ENCODE results near the gene NANOS3. TPM values are rescaled to one million over a fixed set of nuclear protein-coding genes. Genes with fewer than 3 reads are reported as not detected.

Gene NANOS3
- total and polyA plus RNA-seq, 2 of the 13 experiments (the other 11 are each of a cell fraction or from before 2014, with no cell fraction given): 0.21 TPM; not detected in 1

- peak; percentile 68 for TF ChIP-seq ZNF687 (CRISPR knock-in tag; IDR thresholded peaks at IDR 0.05)
These were observed 10.1 kb downstream of the NANOS3 start (continued) for GRCh38 chr19:13887018-13887436.

- Histone ChIP-seq H3K4me2 (ENCODE audit: low read depth, low read length) (peak overlapping the region; percentile 79), H3K4me3 (replicated peaks in 1 of 3; ENCODE audit: insufficient read depth in 1 of 3, low read depth in 2 of 3, low read length in 3 of 3) (peak overlapping the region in 1 of 3 experiments; percentile 58; a peak in 1 of 6 replicates), H4K20me1 (ENCODE audit: insufficient read depth, low read length) (no peaks in the 10 kb centered on the region), H3K4me1 (ENCODE audit: insufficient read depth, low read length) (peaks cover 34% of the 10 kb centered on the region), H2AFZ (ENCODE audit: low read length) (no peak overlapping the region), H3K79me2 (ENCODE audit: insufficient read depth, low read length) (no peaks in the 10 kb centered on the region), H3K9me3 (ENCODE audit: low read length) (no peaks in the 10 kb centered on the region), H3K9ac (ENCODE audit: insufficient read depth, low read depth, low read length) (0 out of 2 replicates have a peak overlapping the region, but pooled peaks have one; percentile 8), H3K27me3 (ENCODE audit: control insufficient read depth in 1 of 2, insufficient read depth in 2 of 2, low read length in 2 of 2) (peaks cover 2 to 28% of the 10 kb centered on the region in 2 experiments; a peak in 4 of 5 replicates), H3K36me3 (replicated peaks in 1 of 2; ENCODE audit: control insufficient read depth in 1 of 2, insufficient read depth in 2 of 2, low read length in 2 of 2) (no peaks in the 10 kb centered on the region), H3K27ac (ENCODE audit: extremely low read length, insufficient read depth, low read length) (no peak overlapping the region)
- POLR2A ChIA-PET: interaction anchor here (0.9 to 1.5 kb wide), 2 partner anchors 25 to 186 kb away, joined by 4 to 5 read pairs; no protein-coding TSS in a partner anchor
- CTCF ChIA-PET (ENCODE audit: low intra/inter-chr PET ratio, low total read pairs): no interaction called here
- TF ChIP-seq MLXIP (CRISPR knock-in tag; IDR thresholded peaks at IDR 0.05; ENCODE audit: borderline replicate concordance) (no peak), FOSL2 (CRISPR knock-in tag; IDR thresholded peaks at IDR 0.05) (no peak), PHF8 (CRISPR knock-in tag; IDR thresholded peaks at IDR 0.05) (no peak), ZNF598 (CRISPR knock-in tag; IDR thresholded peaks at IDR 0.05; ENCODE audit: borderline replicate concordance) (no peak), ZNF740 (CRISPR knock-in tag; IDR thresholded peaks at IDR 0.05) (no peak), NR2F2 (IDR thresholded peaks at IDR 0.05; ENCODE audit: borderline replicate concordance, low read depth) (no peak), TIGD3 (CRISPR knock-in tag; IDR thresholded peaks at IDR 0.05; ENCODE audit: borderline replicate concordance) (no peak), MLLT10 (CRISPR knock-in tag; IDR thresholded peaks at IDR 0.05) (no peak), ATF7 (IDR thresholded peaks at IDR 0.05) (no peak), ATF7 (CRISPR knock-in tag; IDR thresholded peaks at IDR 0.05) (no peak), ZBTB44 (CRISPR knock-in tag; IDR thresholded peaks at IDR 0.05) (no peak)
- in situ Hi-C loops (cut with HindIII; ENCODE audit: extremely low pct_ligation_motif_present, low pct_unique_long_range_greater_than_20kb) (loop anchor here (25.0 kb wide), 1 partner anchor 525 kb away; the partner anchor contains the start of gene DDX39A), intact Hi-C loops (cut with micrococcal nuclease; ENCODE audit: unreplicated experiment) (no loop called here)
- DNase-seq (ENCODE audit: low spot score) (no peak), ATAC-seq (no peak), FAIRE-seq (no peak)
- no TSS peak for BruUV-seq (replicated peaks)
- 40% methylated on average over 4 of the region's 5 CpGs for WGBS (ENCODE audit: low lambda C conversion rate)
These were observed 10.6 kb downstream of the NANOS3 start for GRCh38 chr19:13887517-13887916.

All from HepG2 (cell line).